ENCODE results near the gene FAM149A. TPM values are rescaled to one million over a fixed set of nuclear protein-coding genes. Genes with fewer than 3 reads are reported as not detected.

FAM149A gene
- total and polyA plus RNA-seq, 10 of the 15 experiments (the other 5 are each of a cell fraction or from before 2014, with no cell fraction given), result 0.38 to 1.9 (median 0.99) TPM

DNA sequence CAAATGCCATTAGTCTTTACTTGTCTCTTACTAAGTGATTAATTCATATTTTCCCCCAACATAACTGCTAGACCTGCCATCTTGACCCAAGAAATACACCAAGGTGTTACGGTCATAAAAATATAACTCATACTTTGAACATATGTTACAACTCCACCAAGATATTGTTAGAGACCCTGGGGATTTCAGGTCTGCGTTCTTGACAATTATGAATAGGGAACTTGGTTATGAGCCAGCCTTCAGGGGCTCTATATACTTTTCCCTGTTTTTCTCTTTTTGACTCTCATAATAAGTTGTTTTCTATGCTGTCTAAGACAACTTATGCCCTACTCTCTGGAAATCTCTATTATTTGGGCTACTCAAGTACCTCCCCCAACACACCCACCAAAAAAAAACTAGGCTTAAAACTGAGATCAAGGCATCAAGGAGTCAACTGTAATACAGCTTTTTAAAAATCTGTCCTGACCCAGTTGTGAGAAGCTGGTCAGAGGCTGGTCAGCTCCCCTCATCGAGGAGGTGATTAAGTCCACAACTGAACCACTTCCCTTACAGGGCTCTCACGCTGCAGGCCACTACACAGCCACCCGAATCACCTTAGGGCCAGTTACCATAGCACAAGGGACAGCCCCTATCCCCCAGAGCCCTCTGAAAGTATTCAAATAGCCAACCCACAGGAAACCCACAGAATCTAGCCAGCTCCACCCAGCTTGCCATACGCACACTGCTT, 46.1 kb upstream of the FAM149A start:
- DNase-seq (ENCODE audit: low read depth, low spot score), result peak; percentile 60
- peak; percentile 100 for ATAC-seq
- no peaks in the 10 kb centered on the region for H3K79me2 ChIP-seq (ENCODE audit: control insufficient read depth, insufficient read depth, low read length)
- H3K36me3 ChIP-seq (ENCODE audit: control insufficient read depth in 2 of 2, insufficient read depth in 2 of 2, low read length in 1 of 2), result no peaks in the 10 kb centered on the region
- WGBS (ENCODE audit: insufficient coverage, insufficient replicate concordance, low lambda C conversion rate, missing lambda C conversion rate), result 3% methylated on average over 6 of the region's 6 CpGs
- H2AFZ ChIP-seq (ENCODE audit: control insufficient read depth, low read depth, low read length), result no peak overlapping the region
- H3K4me1 ChIP-seq (ENCODE audit: control insufficient read depth, insufficient read depth, low read length), result no peaks in the 10 kb centered on the region; the same call in 1 of the 2 replicates
- no peaks in the 10 kb centered on the region for H4K20me1 ChIP-seq (ENCODE audit: control insufficient read depth, insufficient read depth)
- POLR2A ChIA-PET, result no interaction called here
- in situ Hi-C loops (cut with MboI) (no loop called here), intact Hi-C loops (cut with micrococcal nuclease; ENCODE audit: unreplicated experiment) (no loop called here)
- H3K4me3 ChIP-seq, result no peak overlapping the region
- BruUV-seq (replicated peaks), result no TSS peak
- no peaks in the 10 kb centered on the region for H3K9me3 ChIP-seq (replicated peaks; ENCODE audit: control insufficient read depth, insufficient read depth, low read length)
- RAD21 ChIA-PET (ENCODE audit: unreplicated experiment), result no interaction called here
- FAIRE-seq, result peak; percentile 78
- CTCF ChIA-PET, result interaction anchor here (0.6 kb wide), 1 partner anchor 19 kb away, joined by 3 read pairs; no protein-coding TSS in a partner anchor
- no peak overlapping the region for H3K4me2 ChIP-seq (ENCODE audit: control insufficient read depth, insufficient read depth)
- TF ChIP-seq BCL11A (IDR thresholded peaks at IDR 0.05; ENCODE audit: low read depth, low read length) (0 out of 2 replicates have a peak, but pooled peaks have one; percentile 43), SMC3 (IDR thresholded peaks at IDR 0.05; ENCODE audit: borderline replicate concordance, low read length) (no peak), NR2F1 (conservative IDR thresholded peaks at IDR 0.05) (0 out of 2 replicates have a peak, but pooled peaks have one; percentile 18), MEF2B (IDR thresholded peaks at IDR 0.05; ENCODE audit: partially characterized antibody, poor library complexity, severe bottlenecking) (peak; percentile 86), PAX5 (IDR thresholded peaks at IDR 0.05; ENCODE audit: borderline replicate concordance, low read depth, low read length) (peak; percentile 80), SRF (IDR thresholded peaks at IDR 0.05; ENCODE audit: low read depth in 2 of 2, low read length in 2 of 2) (no peak), MTA2 (IDR thresholded peaks at IDR 0.05; ENCODE audit: low read depth) (peak; percentile 37; the same call in 1 of the 2 replicates), POU2F2 (IDR thresholded peaks at IDR 0.05; ENCODE audit: borderline replicate concordance, low read depth, low read length) (peak; percentile 95; the same call in 2 of the 3 replicates), REST (IDR thresholded peaks at IDR 0.05; ENCODE audit: low read depth, low read length) (peak; percentile 59; the same call in 1 of the 2 replicates), SPI1 (IDR thresholded peaks at IDR 0.05; ENCODE audit: borderline replicate concordance, insufficient read depth, low read depth, low read length) (peak; percentile 62; the same call in 1 of the 2 replicates), TAF1 (IDR thresholded peaks at IDR 0.05; ENCODE audit: borderline replicate concordance, low read depth, low read length) (no peak), HDAC2 (IDR thresholded peaks at IDR 0.05) (no peak), BHLHE40 (IDR thresholded peaks at IDR 0.05; ENCODE audit: borderline replicate concordance in 1 of 2, low read depth in 2 of 2, low read length in 1 of 2) (peak in 1 of 2 experiments; percentile 19; a peak in 1 of 4 replicates), IKZF2 (IDR thresholded peaks at IDR 0.05) (peak in 1 of 2 experiments; percentile 19; a peak in 1 of 4 replicates), RUNX3 (IDR thresholded peaks at IDR 0.05; ENCODE audit: low read length) (peak; percentile 85), ATF3 (IDR thresholded peaks at IDR 0.05; ENCODE audit: borderline replicate concordance, extremely low read depth, low read depth, low read length) (no peak), BCL3 (IDR thresholded peaks at IDR 0.05; ENCODE audit: borderline replicate concordance, insufficient read depth, low read depth, low read length, poor library complexity, severe bottlenecking) (peak; percentile 82)
- H3K27me3 ChIP-seq (replicated peaks in 1 of 2; ENCODE audit: control insufficient read depth in 2 of 2, insufficient read depth in 2 of 2, low read length in 1 of 2), result no peaks in the 10 kb centered on the region
- no peak overlapping the region for H3K27ac ChIP-seq (ENCODE audit: control insufficient read depth, insufficient read depth)
- SMC1A ChIA-PET (ENCODE audit: uncharacterized antibody, unreplicated experiment), result no interaction called here
- no peak overlapping the region for H3K9ac ChIP-seq (ENCODE audit: control insufficient read depth, insufficient read depth, low read length)

Data from GM12878 (cell line).